Endodermal cell (in vitro differentiated cells): Measurements from ENCODE around the gene KDM2B. TPM values are rescaled to one million over a fixed set of nuclear protein-coding genes. Genes with fewer than 3 reads are reported as not detected.
"Not testable (repeated sequence)": the region's sequence is repeated elsewhere in the genome, so short reads cannot be mapped to it uniquely, and the experiment has no call there.

Experiments
- DNase-seq: peaks from one replicate; pipeline ENCODE4 v3.0.0-alpha.2; 2017
- H3K27ac ChIP-seq: 2 replicates; pipeline ENCODE4 v1.5.1; 2013; ENCODE audit warnings: mild to moderate bottlenecking, low read depth, low read length, moderate library complexity
- H3K27me3 ChIP-seq: 2 replicates; pipeline ENCODE4 v1.6.1; 2013; ENCODE audit warnings: mild to moderate bottlenecking, low read length, moderate library complexity; ENCODE audit not compliant: insufficient read depth, control insufficient read depth, poor library complexity, severe bottlenecking
- H3K36me3 ChIP-seq: 2 replicates; pipeline ENCODE4 v1.7.0; 2013; ENCODE audit warnings: mild to moderate bottlenecking, low read length, moderate library complexity; ENCODE audit not compliant: control insufficient read depth, insufficient read depth
- H3K4me1 ChIP-seq: one replicate; pipeline ENCODE4 v1.7.0; 2013; ENCODE audit warnings: low read length; ENCODE audit not compliant: control insufficient read depth, insufficient read depth
- H3K4me3 ChIP-seq: 2 replicates; pipeline ENCODE4 v1.5.1; 2013; ENCODE audit warnings: mild to moderate bottlenecking, low read length, moderate library complexity
- H3K9ac ChIP-seq: 2 replicates; pipeline ENCODE4 v1.6.1; 2013; ENCODE audit warnings: mild to moderate bottlenecking, low read length, moderate library complexity; ENCODE audit not compliant: poor library complexity, severe bottlenecking; ENCODE audit errors: extremely low read depth
- H3K9me3 ChIP-seq: 2 replicates; pipeline ENCODE4 v1.6.1; 2013; ENCODE audit warnings: mild to moderate bottlenecking, low read length, moderate library complexity; ENCODE audit not compliant: control insufficient read depth
- H3K27ac Mint-ChIP-seq: 2 replicates; pipeline ENCODE4 v1.8.0; 2020; ENCODE audit warnings: mixed read lengths
- H3K27me3 Mint-ChIP-seq: 2 replicates; pipeline ENCODE4 v1.8.0; 2021; ENCODE audit warnings: mild to moderate bottlenecking, mixed read lengths; ENCODE audit not compliant: insufficient read depth
- H3K36me3 Mint-ChIP-seq: 2 replicates; pipeline ENCODE4 v1.8.0; 2020; ENCODE audit warnings: low read depth, mixed read lengths
- H3K4me1 Mint-ChIP-seq: 2 replicates; pipeline ENCODE4 v1.8.0; 2020; ENCODE audit warnings: mixed read lengths
- H3K4me3 Mint-ChIP-seq: 2 replicates; pipeline ENCODE4 v1.8.0; 2020; ENCODE audit warnings: mild to moderate bottlenecking, moderate library complexity, mixed read lengths
- H3K9me3 Mint-ChIP-seq: 2 replicates; pipeline ENCODE4 v1.8.0; 2020; ENCODE audit warnings: mild to moderate bottlenecking, mixed read lengths
- WGBS, 2 experiments: methylation state at CpG; one replicate each; pipeline versions ENCODE4 v1.1.5 to v1.1.7; 2013; ENCODE audit warnings: missing lambda C conversion rate in 2 of 2, mixed read lengths in 1 of 2; ENCODE audit not compliant: insufficient coverage in 1 of 2, insufficient read length in 1 of 2; 5-methylcytosine and 5-hydroxymethylcytosine counted together
- total RNA-seq, 2 donors: library from RNA; stranded (reverse); fragmentation: NEBNext Ultra II Directional in 1 of 2; extraction: Animal tissue kit (Norgen Biotek cat#: 25700) in 1 of 2; gene quantifications; 2 replicates in 1 of 2; 3 replicates in 1 of 2; pipeline ENCODE4 v1.2.1, GENCODE V29; 2021
- TF ChIP-seq, protein P1 (sequence below): fragments of 200-600 bp; sonication (generic); conservative IDR thresholded peaks from 2 replicates; pipeline ENCODE4 v1.5.0; 2021; ENCODE audit warnings: antibody characterized with exemption, mild to moderate bottlenecking

The KDM2B gene
- total RNA-seq, 2 donors from 2014 or later = 103 to 125 TPM

DNA sequence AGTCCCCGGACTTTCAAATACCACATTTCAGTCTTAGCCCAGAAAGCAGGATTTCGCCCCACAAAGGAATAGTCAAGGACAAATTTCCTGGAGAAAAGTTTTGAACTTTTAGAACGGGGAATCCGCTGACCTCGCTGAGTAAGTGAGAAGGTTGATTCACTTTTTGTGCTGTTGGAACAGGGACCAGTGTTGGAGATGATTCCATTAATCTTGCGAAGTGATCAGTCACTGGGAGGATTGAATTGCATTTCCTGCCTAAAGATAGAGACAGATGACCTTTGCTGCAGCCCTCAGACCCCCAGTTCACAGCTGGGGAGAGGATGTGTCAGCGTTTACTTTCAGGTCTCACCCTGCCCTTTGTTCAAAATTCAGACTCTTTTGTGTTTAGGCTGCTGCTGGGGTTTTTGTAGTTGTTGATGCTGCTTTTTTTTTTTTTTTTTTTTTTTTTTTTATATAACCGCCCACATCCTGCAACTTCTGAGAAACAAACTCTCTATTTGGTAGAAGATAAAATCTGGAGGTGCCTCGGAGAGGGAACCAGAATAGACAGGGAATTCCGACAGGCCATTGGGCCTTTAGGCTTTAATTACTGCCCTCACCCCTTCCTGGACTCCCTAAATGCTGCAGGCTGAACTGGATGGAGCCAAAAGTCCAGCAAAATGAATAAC lies 9.8 kb upstream of the KDM2B start:
- Histone ChIP-seq H3K9me3 (no peaks in the 10 kb centered on the region), H3K27me3 (no peaks in the 10 kb centered on the region), H3K27ac (peak overlapping the region; percentile 91), H3K4me3 (no peak overlapping the region), H3K9ac (peak overlapping the region; percentile 32), H3K4me1 (no peaks in the 10 kb centered on the region), H3K36me3 (peaks cover 4% of the 10 kb centered on the region)
- Mint-ChIP-seq H3K27me3 (no peaks in the 10 kb centered on the region), H3K36me3 (peaks cover 21% of the 10 kb centered on the region), H3K27ac (peak overlapping the region; percentile 97), H3K9me3 (no peaks in the 10 kb centered on the region), H3K4me3 (peak overlapping the region; percentile 30), H3K4me1 (peaks cover 13% of the 10 kb centered on the region)
- TF ChIP-seq, protein P1, sequence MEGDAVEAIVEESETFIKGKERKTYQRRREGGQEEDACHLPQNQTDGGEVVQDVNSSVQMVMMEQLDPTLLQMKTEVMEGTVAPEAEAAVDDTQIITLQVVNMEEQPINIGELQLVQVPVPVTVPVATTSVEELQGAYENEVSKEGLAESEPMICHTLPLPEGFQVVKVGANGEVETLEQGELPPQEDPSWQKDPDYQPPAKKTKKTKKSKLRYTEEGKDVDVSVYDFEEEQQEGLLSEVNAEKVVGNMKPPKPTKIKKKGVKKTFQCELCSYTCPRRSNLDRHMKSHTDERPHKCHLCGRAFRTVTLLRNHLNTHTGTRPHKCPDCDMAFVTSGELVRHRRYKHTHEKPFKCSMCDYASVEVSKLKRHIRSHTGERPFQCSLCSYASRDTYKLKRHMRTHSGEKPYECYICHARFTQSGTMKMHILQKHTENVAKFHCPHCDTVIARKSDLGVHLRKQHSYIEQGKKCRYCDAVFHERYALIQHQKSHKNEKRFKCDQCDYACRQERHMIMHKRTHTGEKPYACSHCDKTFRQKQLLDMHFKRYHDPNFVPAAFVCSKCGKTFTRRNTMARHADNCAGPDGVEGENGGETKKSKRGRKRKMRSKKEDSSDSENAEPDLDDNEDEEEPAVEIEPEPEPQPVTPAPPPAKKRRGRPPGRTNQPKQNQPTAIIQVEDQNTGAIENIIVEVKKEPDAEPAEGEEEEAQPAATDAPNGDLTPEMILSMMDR = no peak
- no peak for DNase-seq
- 28 to 50% methylated on average over 7 to 9 of the region's 10 CpGs for WGBS, 2 experiments

DNA sequence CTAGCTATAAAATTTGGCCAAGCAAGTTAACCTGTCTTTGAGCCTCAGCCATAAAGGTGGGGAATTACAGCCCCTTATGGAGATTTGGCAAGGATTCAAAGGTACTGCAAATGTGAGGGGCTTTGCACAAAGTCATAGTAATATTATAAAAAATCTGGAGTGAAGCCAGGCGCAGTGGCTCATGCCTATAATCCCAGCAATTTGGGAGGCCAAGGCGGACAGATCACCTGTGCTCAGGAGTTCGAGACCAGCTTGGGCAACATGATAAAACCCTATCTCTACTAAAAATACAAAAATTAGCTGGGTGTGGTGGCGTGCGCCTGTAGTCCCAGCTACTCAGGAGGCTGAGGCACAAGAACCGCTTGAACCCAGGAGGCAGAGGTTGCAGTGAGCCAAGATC lies 4.1 kb upstream of the KDM2B start:
- 97 to 98% methylated on average over 6 of the region's 6 CpGs for WGBS, 2 experiments
- H3K27ac ChIP-seq = not testable (repeated sequence)

DNA sequence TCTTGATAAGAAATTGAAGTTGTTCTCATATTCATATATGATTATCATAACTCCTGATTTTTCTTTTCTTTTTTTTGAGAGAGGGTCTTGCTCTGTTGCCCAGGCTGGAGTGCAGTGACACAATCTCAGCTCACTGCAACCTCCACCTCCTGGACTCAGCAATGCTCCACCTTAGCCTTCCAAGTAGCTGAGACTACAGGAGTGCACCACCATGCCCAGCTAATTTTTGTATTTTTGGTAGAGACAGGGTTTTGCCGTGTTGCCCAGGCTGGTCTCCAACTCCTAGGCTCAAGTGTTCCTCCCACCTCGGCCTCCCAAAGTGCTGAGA lies 2.5 kb upstream of the KDM2B start:
- H3K27ac ChIP-seq = peak overlapping the region; percentile 83
- not testable (repeated sequence) for H3K36me3 Mint-ChIP-seq, H3K36me3 ChIP-seq, H3K9me3 ChIP-seq, H3K27me3 Mint-ChIP-seq, DNase-seq, H3K9me3 Mint-ChIP-seq, H3K27me3 ChIP-seq, H3K4me1 ChIP-seq
- WGBS, 2 experiments = 78% methylated on average over 2 of the region's 2 CpGs; no CpG with 5 or more reads in 1 of the 2 experiments
- peak overlapping the region; percentile 85 for H3K4me3 ChIP-seq
- Mint-ChIP-seq H3K4me1 (peaks cover 17% of the 10 kb centered on the region), H3K4me3 (peak overlapping the region; percentile 72), H3K27ac (peak overlapping the region; percentile 98)
- peak overlapping the region; percentile 97 for H3K9ac ChIP-seq

More for the DNA sequence above, 4.1 kb upstream of the KDM2B start:
- not testable (repeated sequence) for H3K9ac ChIP-seq, H3K36me3 Mint-ChIP-seq, H3K4me3 Mint-ChIP-seq, DNase-seq, H3K27me3 Mint-ChIP-seq, H3K36me3 ChIP-seq, H3K4me1 ChIP-seq, H3K9me3 ChIP-seq, H3K9me3 Mint-ChIP-seq, H3K4me3 ChIP-seq, H3K27me3 ChIP-seq, H3K27ac Mint-ChIP-seq
- H3K4me1 Mint-ChIP-seq = peaks cover 17% of the 10 kb centered on the region

DNA sequence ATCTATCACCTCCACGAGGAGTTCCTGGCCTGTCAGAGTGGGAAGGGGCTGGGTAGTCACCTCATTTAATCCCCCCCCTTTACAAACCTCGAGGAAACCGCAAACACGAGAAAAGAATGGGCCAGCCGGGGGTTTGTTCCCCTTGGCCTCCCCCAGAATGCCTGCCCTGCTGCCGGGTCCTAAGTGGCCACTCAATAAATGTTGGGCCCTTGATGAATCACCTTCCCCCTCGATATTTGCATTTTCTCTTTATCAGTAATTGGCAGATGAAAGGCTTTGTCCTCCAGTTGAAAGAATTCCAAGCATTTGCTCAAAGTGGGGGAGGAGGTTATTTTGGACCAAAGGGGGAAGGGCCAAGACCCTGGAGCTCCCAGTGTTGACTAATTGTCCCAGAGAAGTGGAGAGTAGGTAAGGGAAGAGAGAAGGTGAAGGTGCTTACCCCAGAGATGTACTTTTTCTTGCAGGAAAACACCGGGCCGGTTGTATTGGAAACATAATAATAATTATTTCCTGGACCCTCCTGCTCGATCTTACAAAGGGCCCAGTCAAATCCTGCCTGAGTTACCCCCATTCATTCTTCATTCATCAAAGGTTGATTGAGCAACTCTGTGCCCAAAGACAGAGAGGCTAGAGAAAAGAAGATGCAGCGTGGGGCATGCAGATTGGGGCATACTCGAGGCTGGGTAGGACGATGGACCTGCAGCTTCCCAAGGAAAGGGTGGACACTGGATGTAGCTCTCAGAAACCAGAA lies 1.9 kb upstream of the KDM2B start:
- H3K4me3 ChIP-seq = peak overlapping the region; percentile 85
- WGBS, 2 experiments = 0 to 7% methylated on average over 5 to 13 of the region's 13 CpGs
- DNase-seq = peak; percentile 93

More for the DNA sequence above, 1.9 kb upstream of the KDM2B start:
- H3K27me3 ChIP-seq = no peaks in the 10 kb centered on the region
- peak overlapping the region; percentile 83 for H3K27ac ChIP-seq
- Mint-ChIP-seq H3K27me3 (no peaks in the 10 kb centered on the region), H3K36me3 (no peaks in the 10 kb centered on the region), H3K9me3 (no peaks in the 10 kb centered on the region), H3K27ac (peak overlapping the region; percentile 98), H3K4me1 (peaks cover 17% of the 10 kb centered on the region), H3K4me3 (peak overlapping the region; percentile 72)
- H3K9ac ChIP-seq = peak overlapping the region; percentile 97
- H3K4me1 ChIP-seq = peaks cover 5% of the 10 kb centered on the region
- no peaks in the 10 kb centered on the region for H3K9me3 ChIP-seq
- TF ChIP-seq, protein P1 = no peak
- H3K36me3 ChIP-seq = no peaks in the 10 kb centered on the region
